Kidney glomerular epithelial cell (primary cell): Measurements from ENCODE around the gene CIAO2A.

Source experiments
- DNase-seq: peaks from one replicate; lab custom pipeline; 2025; lab: John Stamatoyannopoulos, UW

Gene CIAO2A

DNA sequence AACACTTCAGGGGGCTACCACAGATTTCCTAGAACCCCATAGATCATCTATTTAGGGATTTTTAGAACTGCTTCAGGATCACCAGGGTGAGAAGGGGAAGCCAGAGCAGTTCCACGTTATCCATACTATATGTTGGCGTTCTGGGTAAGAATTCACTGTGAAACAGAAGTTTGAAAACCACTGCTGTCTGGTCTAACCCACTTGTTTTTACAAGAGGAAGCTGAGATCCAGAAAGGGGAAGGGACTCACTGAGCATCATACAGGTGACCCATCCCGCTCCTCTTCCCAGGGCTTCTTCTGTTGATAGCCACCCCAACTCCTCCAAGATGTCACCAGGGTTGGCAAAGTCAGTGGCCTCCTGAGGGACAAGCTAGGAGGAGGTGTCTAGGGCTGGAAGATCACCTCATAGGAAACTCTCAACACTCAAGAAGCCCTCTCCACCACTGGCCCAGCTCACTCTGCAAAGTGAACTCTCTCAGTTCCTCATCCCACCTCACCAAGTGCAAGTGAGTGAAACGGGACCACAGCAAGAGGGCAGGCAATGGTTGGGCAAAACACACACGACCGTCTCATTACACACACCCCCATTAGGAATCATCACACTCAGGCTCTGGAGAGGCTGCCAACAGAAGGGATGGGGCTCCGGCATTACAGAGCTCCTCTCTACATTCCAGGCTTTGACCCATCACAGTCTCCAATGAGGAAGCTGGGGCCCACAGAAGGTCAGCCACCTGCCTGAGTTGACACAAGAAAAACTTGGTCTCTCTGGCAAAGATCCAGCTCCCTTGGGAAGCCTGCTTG, 49.1 kb downstream of the CIAO2A start:
- no peak for DNase-seq

DNA sequence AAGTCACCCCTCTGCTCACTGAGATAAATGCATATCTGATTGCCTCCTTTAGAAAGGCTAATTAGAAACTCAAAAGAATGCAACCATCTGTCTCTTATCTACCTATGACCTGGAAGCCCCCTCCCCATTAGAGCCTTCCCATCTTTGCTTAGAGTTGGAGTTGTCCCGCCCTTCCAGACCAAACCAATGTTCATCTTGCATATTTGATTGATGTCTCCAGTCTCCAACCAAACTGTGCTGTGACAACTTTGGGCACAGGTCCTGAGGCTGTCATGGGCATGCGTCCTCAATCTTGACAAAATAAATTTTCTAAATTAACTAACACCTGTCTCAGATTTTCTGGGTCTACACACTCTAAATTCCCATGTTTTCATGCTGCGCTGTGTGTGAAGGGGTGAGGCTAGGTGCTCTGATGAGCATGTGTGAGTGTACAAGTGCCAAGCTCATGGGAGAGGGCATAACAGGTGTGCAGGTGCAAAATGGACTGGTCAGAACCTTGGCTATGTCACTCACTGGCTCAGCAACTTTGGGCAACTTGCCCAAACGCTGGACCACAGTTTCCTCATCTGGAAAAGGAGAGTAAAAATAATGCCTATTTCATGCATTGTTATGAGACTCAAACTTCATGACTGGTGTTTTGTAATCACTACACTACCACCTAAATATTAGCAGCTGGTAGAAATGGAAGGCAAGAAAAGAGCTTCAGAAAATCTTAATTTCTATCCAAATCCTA, 54.6 kb downstream of the CIAO2A start:
- no peak for DNase-seq

DNA sequence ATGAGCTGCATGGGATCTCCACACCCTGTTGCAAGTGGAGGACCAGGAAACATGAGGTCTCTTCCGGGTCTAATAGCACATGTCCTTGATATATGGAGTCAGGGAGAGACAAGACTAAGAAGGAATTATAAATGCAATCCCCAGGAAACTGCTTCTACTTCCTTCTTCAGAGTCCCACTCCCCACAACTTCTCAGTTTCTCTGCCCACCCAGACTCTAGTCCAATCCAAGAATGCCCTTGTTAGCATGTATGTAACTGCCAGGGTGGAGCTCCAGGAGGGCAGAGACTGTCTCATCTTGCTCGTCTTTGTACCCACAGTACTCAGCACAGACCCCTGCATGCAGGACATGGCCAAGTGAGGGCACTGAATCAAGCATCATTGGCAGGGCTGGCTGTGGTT, 55.7 kb downstream of the CIAO2A start:
- no peak for DNase-seq

DNA sequence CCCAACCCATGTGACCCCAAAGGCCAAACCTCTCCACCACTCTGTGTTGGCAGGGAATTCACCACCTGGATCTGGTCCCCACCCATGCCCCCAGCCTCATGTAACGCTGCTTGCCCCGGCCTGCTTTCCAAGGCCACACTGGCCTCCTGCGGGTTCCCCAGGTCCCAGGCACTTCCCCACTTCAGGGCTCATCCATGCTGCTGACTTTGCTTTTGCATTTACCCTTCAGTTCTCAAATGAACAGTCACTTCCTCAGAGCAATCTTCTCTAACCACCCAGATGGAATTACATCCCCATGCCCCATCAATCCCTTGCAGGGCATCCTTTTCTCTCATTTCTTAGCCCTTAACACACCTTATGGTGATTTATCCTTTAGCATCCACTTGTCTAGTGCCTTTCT, 56.5 kb downstream of the CIAO2A start:
- no peak for DNase-seq

DNA sequence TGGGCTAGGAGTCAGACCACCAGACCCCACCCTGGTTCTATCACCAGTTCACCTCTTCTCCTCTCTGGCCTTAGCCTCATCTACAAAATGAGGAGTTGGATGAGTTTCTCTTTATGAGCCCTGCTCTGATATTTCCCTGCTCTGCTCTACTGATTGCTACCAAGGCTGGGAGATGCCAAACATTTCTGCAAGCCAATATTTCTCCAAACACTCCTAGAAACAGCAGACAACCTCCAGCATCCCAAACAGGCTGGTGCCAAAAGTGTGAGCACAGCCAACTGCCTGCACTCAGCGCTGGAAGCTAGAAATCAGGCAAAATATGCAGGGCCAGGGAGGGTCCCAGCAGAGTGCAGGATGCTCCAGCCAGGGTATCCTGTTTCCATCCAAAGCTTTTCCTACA, 58.1 kb downstream of the CIAO2A start:
- DNase-seq = no peak

DNA sequence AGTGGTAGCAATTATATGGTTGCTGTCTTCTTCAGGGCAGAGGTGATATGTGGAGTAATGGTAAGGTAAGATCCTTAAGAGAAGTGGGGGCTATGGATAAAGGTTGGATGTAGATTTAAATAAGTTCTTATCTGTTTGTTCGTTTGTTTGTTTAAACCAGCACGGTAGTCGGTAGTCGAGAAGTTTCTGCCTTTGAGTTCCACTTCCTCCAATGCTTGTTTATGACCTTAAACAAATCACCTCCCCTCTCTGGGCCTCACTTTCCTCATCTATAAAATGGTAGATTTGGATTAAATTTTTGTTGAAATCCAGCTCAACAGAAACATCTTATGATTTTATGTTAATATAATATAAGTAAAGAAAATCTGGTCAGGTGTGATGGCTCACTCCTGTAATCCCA, 59.1 kb downstream of the CIAO2A start:
- no peak for DNase-seq

DNA sequence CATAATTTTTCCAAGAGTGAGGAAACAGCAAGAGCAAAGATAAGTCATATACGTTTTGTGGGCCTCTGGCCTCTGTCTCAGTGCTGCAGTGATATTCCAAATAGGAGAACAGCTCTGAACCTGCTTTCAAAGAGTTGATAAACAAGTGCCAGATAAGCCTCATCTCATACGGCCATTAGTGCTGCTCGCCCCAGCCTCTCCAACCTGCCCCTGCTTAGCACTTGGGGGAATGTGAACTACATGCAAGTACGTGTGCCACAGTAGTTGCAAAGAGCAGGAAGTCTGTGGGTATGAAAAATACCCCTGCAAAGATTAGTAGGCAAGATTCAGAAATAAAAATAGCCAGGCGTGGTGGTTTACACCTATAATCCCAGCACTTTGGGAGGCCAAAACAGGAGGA, 61.3 kb downstream of the CIAO2A start:
- DNase-seq = no peak

DNA sequence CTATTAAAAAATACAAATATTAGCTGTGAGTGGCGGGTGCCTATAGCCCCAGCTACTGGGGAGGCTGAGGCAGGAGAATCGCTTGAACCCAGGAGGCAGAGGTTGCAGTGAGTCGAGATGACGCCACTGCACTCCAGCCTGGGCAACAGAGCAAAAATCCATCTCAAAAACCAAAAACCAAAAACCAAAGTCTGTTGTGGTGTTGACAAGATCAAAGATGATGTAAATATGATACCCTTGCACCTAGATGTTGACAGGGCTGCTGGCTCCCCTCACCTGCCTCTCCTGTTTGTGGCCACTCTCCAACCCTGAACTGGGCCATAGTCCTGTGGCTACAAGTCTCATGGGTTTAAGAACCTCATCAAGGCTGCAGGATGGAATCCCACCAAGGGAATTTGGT, 63.5 kb downstream of the CIAO2A start:
- no peak for DNase-seq

DNA sequence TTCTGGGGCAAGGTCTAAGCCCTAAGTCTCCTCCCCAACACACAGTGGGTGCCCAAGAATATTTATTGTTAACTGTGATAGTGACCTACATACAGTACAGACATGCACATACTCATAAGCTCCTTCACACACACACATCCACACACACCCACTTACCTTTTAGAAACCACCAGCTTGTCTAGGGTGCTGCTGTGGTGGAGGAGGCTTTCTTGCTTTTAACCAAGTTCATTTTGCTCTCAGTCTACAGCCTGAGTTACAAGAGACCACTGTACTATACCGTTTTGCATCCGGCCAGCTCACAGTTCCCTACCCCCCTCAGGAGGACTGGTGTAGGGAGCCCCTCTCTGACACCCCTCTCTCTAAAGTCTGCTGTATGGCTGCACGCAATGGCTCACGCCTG, 64.0 kb downstream of the CIAO2A start:
- no peak for DNase-seq

DNA sequence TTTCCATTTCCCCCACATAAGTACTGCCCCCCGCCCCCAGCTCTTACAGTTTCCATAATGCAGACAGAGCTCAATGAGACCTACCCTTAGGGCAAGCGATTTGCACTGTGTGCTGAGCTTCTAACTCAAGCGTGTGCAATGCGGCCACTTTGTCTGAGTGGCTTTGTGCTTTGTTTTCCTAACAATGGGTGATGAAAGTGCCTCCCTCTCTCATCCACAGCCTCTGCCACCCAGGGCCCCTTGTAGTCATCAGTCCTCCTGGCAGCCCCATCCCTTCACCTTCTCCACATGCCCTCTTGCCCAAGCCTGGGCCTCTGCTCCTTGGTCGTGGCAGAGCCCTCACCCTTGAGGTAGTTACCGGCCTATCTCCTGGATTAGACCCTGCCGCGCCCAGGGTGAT, 64.5 kb downstream of the CIAO2A start:
- DNase-seq = no peak

DNA sequence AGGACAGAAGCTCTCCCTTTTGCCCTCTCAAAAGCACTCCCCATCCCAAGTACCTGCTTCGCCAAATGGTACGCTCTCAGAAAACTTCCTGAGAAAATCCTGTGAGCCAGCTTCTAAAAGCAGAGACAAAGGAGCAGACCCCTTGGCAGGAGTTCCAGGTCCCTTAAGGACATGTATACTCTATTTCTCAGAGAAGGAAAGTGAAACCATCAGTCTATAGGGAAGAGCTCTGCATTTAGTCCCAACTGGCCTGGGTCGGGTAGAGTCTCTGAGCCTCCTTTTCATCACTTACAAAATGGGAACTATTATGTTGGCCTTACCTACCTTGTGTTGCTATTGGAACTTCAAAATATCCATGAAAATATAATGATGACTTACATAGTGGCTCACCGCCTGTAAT, 67.0 kb downstream of the CIAO2A start:
- DNase-seq = no peak

DNA sequence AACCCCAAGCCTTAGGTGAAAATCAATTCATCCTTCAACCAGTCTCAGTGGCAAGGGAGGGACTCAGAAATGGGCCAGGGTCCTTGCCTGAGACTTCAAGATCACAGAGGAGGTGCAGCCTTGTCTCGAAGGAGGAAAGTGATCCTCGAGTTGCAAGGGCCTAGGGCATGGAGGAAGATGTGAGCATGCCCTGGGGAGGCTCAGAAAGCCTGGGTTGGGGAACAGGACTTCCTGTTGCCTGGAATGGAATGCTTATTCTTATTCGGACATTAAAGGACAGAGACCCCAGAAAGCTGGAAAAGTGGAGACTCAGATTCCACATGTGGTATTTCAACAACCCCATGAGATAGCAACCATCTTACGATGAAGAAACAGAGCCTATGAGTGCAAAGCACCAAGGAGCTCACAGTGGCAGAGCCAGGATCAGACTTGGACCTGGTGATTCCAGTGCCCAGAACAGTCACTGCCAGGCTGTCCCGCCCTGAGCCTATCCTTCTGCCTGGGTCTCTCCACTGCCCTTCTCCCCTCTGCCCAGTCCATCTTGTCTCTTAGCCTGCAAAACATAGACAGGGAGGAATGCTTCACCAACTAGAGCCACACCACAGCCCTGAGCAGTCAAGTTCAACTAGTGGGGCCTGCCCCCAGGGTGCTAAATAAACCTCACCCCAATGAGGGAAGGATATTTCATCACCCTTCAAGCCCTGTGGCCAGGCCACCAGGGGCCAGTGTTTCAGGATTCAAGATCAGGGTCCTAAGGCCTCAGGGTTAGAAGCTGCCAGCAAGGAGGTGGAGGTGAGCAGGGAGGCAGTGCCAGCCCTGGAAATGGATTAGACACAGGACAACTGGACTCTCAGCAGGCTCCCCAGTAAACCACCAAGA, 69.2 kb downstream of the CIAO2A start:
- DNase-seq = no peak

DNA sequence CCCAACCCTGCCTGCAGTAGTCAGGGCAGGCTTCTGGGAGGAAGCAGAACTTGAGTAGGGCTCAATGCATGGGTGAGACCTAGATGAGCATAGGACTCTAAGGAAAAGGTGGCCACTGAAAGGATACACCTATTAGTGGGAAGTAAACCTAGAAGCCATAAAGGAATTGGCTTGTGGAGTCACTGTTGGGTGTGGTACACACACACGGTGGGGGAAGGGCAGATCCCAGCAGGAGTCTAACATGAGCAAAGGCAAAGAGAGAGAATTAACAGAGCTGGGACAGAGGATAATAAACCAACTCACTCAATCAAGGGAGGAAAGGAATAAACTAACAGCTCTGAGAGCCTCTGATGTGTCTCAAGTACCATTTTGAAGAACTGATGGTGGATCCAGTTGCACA, 70.4 kb downstream of the CIAO2A start:
- no peak for DNase-seq

DNA sequence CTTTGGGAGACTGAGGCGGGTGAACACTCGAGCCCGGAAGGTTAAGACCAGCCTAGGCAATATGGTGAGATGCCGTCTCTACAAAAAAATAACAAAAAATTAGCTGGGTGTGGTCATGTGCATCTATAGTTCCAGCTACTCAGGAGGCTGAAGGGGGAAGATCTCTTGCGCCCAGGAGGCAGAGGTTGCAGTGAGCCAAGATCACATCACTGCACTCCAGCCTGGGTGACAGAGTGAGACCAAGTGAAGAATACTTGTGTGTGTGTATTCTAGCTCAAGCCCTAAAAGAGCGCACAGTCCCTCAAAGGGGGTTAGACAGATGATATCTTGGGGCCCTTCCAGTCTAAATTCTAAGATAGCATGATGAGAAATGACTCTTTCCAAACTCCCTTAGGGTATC, 71.1 kb downstream of the CIAO2A start:
- DNase-seq = no peak
